Stimulated activated CD4-positive, alpha-beta T cell treated with anti-CD3 and anti-CD28 coated beads, TNF-alpha, amount 100 ng/mL, for 24 hours (primary cell): ENCODE results near the gene AURKA.
A peak's percentile ranks its signal among the peaks of the same experiment; 100 is the strongest.

Experiments used
- DNase-seq, 3 experiments: peaks; one replicate each; pipeline ENCODE4 v3.0.0-alpha.2; 2020; ENCODE audit warnings: low read depth in 3 of 3

Gene AURKA

DNA sequence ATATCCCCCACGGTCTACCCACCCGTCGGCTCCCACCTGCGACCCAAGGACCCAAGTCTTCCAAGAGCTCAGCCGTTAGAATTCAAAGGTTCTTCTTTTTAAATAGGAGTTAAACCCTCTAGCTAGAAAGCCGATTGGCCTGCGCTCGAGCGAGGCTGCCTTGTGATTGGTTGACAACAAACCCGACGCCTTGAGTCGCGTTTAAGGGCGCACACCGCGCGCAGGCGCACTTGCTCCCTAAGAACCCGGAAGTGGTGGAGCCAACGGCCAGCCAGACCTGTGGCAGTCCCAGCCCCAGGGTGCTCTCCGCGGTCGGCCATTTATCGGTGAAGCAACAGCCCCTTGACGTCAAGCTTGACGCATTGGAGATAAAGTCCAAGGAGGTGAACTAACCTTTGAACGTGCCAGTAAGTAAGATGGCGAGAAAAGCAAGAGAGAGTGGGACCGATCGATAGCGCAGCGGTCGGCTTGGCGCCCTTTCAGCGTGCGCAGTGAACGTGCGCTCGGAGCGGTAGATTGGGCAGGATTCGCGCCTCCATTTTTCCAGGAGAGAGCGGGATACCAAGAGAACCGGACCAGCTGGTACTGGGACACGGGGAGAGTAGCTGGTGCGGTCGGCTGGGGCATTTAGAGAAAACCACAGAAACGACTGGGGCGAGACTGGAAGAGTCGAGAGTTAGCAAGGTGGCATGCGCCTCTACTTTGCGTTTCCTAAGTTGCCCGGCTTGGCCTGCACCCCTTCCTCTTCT is at the start of gene AURKA, which contains the start of gene CSTF1:
Gene AURKA, minus strand, starts transcription at position 84 of the 749 bp plus-strand sequence. CDS start 4,018 bp downstream, outside the sequence.
Gene CSTF1, plus strand, starts transcription at position 514 of the 749 bp plus-strand sequence. CDS start 2,908 bp downstream, outside the sequence.
- DNase-seq: peak; percentile 98 to 99 (median 99)

DNA sequence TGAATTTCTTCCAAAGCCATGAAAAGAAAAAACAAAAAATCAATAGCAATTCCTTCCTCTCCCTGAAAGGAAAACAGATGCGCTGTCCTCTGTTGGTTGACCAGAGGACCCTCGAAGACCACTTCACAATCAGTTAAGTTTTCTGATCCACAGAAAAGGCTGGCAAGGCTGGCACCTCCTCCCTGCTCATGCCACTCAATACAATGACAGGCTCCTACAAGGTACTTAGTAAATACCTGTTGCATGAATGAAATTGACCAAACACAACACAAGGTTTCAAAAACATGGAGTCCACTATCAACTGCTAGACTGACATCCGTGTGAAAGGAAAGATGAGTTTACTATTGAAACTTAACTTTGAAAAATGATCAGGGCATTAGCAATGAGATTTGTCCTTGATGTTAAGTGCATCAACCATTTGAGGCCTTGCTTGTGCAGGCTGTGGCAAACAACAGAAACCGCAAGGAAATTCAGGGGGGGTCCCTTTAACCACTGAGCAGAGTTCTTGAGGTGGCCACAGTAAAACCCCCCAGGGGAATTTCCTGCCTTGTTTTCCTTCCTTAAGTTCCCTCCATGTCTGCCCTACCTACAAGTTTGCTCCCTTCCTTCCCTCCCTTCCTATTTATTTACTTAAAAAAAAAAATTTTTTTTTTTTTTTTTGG is 48.5 kb upstream of the AURKA start:
- DNase-seq: peak in 2 of 3 experiments; percentile 32 to 40

- no peak for DNase-seq
These were observed 47.8 kb upstream of the AURKA start for GRCh38 chr20:56439771-56440291.

DNA sequence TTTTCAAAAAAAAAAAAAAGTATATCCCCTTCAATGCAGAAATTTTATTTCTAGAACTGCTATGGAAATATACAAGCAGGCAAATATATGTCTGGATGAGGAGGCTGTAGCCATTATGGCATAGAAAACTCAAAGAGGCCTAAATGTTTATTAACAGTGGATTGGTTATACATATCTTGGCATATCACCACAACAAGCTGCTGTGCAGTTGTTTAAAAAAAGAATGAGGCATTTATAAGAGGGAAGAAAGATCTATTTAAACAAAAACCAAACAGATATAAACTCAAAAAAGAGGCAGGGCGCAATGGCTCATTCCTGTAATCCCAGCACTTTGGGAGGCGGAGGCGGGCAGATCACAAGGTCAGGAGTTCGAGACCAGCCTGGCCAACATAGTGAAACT is 46.3 kb upstream of the AURKA start:
- DNase-seq: no peak

DNA sequence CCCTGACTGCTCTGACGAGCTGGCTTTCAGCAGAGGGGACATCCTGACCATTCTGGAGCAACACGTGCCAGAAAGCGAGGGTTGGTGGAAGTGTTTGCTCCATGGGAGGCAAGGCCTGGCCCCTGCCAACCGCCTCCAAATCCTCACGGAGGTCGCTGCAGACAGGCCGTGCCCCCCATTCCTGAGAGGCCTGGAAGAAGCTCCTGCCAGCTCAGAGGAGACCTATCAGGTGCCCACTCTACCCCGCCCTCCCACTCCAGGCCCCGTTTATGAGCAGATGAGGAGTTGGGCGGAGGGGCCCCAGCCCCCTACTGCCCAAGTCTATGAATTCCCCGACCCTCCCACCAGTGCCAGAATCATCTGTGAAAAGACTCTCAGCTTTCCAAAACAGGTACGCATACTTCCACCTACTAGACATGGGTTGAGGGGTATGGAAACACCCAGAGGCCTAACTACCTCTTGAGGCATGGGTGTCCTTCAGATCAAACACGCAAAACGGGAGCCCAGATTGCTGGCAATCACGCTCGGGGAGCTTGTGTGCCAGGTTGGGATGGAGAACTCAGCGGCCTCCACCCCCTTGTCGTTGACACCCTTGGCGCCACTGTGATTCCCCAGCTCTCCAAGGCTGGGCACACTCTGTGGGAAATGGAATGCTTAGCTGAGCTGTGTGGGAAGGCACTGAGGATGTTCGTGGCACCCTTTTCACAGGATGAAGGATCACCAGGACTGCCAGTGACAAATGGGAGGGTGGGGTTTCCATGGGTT is 45.4 kb upstream of the AURKA start:
- no peak for DNase-seq

GRCh38 chr20:56433880-56434255 is 41.9 kb upstream of the AURKA start:
- DNase-seq: no peak

GRCh38 chr20:56433221-56433879 is 41.3 kb upstream of the AURKA start:
- no peak for DNase-seq

DNA sequence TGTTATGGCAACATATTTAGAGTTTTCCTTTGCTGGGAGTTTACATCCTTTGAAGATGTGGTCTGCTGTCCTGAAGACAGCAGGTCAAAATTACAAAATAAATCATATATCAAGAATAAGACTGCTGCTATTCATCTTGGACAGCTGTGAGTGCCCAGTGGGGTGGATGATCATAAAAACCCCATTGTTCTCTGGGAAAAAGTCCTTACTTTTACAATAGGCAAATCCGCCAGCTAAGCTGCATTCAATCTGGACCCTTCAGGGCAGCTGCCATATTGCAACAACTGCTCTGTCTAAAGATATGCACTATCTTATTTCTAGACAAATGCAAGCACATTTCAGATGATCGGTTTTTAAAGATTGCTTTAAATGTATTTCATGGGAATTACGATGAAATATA is 39.5 kb upstream of the AURKA start:
- DNase-seq: no peak

- DNase-seq: no peak
These were observed 38.9 kb upstream of the AURKA start for GRCh38 chr20:56430957-56431356.

DNA sequence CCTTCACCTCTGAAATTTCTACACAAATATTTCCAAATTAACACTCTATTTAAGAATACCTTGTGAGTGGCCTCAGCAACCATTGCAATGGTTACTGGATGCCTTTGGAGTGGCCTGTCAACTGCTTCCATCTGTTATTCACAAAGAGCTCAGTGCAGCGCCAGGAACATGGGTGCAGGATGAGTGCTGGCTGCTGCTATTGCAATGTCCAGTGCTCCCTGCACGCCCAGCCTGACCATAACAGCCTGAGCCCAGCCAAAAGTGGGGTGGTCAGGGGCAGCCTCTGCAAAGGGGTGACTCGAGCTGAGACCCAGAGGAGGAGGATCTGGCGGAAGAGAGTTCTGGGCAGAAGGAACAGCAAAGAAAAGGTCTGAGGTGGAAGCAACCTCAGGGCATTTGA is 38.4 kb upstream of the AURKA start:
- DNase-seq: no peak

DNA sequence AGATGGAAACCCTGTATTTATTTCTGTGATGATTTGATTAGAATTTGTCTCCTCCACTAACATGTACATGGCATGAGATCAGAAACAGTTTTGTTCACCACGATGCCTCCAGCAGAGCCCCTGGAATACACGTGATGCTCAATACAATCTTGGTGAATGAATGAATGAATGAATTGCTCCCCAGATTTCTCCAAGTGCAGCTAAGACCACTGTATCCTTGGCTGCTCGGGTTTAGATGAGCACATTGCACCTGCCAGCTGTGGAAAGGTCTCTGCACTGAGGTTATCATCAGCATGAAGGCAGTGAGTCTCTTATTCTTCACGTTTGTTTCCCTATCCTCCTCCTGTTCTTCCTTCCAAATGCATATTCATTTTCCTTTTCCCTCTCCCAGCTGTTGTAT is 37.9 kb upstream of the AURKA start:
- DNase-seq: no peak

DNA sequence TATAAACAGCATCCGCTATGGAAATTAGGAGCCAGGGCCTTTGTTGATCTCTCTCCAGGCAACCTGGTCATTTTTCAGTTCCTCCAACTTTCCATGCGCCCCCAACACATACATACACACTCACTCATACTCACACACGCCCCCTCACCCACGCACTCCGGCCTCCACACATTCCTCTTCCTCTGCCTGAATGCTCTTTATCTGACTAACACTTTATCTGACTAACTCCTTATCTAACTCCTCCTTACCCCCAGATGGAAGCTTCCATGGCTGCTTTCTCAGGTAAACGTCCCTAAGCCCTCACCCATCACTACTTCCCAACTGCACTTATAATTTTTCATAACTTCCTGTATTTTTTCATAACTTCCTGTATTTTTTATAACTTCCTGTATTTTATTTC is 37.5 kb upstream of the AURKA start:
- DNase-seq: peak in 2 of 3 experiments; percentile 24 to 51

- DNase-seq: no peak
These were observed 36.9 kb upstream of the AURKA start for GRCh38 chr20:56428881-56429280.

- no peak for DNase-seq
These were observed 36.4 kb upstream of the AURKA start for GRCh38 chr20:56428410-56428809.

DNA sequence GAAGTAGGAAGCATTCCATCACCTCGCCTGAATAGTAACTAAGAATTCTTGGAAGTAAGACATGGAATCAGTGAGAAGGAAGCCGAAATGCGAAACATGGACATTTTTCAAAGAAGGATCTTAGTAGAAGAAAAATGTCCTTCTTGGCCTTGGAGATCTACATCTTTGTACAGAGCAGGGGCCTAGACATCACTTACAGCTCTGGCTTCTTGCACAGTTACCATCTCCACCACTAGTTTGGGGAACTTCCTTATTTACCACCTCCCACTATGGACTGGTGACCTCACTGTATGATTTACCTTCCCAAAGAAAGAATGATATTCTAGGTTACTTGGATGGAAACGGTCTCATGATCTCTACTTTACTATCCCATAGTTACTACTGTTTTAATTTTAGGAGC is 35.8 kb upstream of the AURKA start:
- no peak for DNase-seq

- no peak for DNase-seq
These were observed 34.9 kb upstream of the AURKA start for GRCh38 chr20:56426926-56427325.

DNA sequence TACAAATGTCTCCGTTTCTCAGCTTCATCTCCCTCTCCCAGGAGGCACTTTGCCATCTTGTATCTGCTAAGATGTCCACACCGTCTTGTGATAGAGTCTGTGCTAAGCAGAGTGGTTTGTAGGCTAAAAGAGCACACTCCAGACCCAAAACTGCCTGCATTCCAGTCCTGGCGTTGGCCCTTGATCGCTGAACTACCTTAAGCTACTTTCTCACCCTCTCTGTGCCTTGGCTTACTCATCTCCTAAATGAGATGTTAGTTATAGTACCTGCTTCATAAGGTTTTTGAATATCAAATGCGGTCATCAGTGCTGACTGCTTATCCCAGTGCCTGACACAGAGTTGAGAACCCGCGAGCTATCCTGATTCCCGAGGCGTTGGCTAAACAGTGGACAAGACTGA is 34.0 kb upstream of the AURKA start:
- no peak for DNase-seq

- DNase-seq: no peak
These were observed 32.9 kb upstream of the AURKA start for GRCh38 chr20:56424931-56425330.

GRCh38 chr20:56423886-56424285 is 31.9 kb upstream of the AURKA start:
- DNase-seq: no peak

DNA sequence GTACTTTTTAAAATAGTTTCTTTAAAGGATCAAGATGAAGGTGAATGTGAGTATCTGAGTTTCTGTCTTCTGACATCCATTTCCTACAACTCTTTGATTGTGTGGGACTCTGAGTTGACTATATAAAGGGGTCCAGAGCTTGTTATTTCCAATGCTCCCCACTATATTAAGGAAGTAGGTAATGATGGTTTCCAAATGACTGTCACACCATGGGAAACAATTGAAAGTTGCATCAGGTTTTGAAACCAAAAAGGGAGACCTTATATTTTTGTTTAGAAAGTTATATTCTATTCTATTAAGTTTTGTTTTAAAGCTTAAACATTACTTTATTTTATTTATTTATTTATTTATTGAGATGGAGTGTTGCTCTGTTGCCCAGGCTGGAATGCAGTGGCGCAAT is 31.2 kb upstream of the AURKA start:
- DNase-seq: no peak

GRCh38 chr20:56422824-56423189 is 30.8 kb upstream of the AURKA start:
- no peak for DNase-seq
